CD1c-positive myeloid dendritic cell (primary cell): Measurements from ENCODE around the gene LUZP1.
A peak's percentile ranks its signal among the peaks of the same experiment; 100 is the strongest.

Experiments
- DNase-seq: peaks from one replicate; pipeline ENCODE4 v3.0.0-alpha.2; 2016; ENCODE audit errors: extremely low spot score

Gene LUZP1

DNA sequence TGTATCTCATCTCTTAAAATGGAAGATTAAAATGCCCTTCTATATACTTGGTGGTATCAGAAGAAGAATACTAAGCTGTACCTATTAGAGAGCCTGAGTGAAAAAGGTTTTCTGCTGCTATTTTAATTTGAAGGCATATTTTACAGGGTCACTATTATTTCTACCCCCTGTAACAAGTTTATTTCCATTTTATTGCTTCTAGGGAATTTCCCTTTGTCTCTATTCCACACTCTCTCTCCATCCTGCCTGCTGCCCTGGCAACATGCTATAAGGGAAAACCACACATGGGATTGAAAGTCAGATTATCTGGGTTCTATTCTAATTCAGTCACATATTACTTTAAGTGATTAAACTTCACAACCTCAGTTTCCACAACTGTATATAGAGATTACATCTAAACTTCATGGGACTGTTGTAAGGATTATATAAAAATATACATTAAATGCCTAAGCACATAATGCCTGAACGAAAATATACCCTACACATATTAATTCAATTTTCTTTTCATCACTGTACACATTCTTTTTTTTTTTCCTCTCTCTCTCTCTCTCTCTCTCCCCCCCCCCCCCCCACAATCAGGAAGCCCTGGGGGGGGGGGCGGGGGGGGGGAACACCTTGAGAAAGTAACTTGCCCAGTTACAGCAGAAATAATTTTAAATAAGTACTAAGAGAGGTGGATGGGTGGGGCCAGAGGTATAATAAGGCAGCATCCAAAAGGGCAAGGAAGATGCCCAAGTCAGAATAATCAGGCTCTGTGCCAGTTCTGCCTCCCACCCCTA is 51.5 kb downstream of the LUZP1 start:
- no peak for DNase-seq

DNA sequence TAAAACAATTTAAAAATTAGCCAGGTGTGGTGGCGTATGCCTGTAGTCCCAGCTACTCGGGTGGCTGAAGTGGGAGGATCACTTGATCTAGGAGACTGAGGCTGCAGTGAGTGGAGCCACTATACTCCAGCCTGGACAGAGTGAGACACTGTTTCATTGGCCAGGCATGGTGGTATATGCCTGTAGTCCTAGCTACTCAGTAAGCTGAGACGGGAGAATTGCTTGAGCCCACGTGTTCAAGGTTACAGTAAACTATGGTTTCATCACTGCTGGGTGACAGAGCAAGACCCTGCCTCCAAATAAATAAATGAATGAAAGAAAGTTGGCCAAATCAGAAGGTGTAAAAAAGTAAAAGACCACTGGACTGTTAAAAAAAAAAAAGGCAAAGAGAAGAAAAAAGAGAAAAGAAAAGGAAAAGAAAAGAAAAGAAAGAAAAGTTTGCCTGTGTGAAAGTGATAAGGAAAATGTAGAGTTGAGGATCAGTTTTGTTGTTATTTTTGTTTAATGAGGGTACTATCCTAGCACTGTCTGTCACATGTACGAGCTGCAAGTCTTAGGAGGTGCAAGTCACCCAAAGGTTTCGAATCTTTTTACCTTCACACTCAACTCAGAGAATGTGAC is 52.3 kb downstream of the LUZP1 start:
- DNase-seq: no peak

DNA sequence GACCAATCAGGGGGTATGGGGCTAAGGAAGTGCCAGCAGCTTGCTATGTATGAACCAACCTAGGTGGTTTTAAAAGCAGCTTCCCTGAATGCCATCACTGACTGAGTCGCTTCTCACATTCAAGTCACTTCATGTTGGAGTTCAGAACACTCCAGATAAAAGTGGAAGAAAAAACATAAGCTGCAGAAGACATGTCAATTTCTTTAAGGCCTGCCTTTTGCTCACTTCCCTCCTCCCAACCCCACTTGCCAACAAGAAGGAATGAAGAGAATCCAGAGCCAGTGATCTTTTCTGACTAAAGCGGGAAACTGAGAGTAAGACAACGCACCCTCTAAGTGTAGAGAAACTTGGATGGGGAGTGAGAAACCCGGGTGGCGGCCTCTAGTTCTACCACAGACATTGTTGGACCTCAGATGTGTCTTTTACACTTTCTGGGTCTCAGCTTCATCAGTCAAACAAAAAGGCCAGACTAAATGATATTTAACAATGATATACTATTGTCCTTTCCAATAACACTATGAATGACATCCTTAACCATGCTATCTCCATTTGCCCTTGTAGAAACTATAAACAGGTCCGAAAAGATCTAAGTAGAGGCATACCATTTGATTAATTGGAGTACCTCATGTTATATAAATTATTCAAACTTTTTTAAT is 54.1 kb downstream of the LUZP1 start:
- peak; percentile 33 for DNase-seq

DNA sequence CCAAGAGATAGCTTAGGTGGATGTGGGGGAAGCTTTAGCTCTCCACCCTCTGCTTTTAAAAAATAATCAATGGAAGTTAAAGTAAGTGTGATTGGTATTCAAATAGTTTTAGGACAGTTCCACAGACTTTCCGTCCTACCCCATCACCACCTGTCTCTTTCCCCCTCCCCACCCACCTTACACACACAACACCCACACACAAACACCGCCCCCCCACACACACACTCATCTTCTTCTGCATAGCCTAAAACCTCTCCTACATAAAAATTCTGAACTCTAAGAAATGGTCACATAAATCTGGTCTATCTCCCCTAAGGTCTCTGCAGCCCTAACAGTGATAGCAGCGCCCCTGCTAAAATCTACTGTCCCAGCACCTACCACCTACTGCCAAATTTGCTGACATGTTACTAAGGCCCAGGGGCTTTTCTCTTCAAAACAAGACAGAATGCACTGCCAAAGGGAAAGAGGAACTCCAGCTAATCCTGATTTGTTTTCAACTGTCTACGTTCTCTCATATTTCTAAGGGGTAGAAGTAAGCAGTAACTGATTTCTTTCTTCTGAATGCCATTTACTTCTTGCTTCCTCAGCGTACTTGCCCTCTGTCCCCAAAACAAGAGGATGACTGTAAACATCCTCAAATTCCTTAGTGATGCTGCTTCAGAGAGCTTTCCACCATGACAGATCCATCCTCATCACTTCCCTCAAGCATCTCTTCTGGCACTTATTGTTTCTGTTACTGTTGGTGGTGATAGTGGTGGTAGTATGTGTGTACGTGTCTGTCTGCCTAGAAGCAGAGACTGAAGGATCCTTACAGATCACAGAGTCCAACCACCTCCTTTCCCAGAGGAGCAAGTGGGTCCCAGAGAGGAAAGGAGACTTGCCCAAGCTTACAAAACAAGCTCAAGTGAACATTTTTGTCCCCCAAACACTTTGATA is 56.8 kb downstream of the LUZP1 start:
- DNase-seq: peak; percentile 29

DNA sequence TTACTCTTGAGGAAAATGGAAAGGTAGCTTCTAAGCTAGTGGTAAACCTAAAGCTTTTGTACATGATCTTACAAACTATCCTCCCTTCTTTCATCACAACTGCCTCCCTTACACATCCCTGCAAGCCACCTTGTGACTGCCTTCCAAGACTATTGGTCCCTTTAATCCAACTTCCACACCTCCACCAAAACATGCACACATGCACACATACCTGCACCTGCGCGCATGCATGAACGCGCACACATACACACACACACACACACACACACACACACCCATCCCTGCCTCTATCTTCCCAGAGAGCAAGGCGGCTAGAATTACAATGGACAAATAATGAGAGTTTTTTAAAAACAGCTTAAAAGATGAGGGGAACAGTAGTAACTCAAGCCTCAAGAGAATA is 58.3 kb downstream of the LUZP1 start:
- no peak for DNase-seq

DNA sequence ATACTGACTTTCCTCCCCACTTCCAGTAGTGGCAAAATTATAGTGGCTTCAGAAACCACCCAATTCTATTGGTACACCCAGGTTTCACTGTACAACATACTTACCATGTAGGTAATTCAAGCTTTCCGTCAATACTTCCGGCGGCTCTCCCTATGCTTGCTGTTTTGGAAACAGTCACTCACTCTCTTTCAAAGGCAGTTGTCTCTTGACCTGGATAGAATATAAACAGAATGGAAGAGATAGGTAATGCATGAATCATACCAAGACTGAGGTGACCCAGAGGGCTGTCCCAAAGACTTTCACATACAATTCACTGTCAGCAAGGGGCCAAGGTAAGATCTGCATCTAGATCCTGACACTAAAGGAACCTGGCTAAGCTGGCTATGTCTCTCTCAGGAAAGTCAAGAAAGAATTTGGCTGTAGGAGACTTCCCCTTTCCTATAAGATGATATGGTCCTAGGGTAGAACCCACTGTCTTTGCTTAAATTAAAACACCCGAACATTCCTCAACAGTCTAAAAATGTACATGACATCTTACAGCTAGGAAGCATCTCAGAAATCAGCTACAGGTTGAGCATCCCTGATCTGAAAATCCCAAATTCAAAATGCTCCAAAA is 59.6 kb downstream of the LUZP1 start:
- no peak for DNase-seq

DNA sequence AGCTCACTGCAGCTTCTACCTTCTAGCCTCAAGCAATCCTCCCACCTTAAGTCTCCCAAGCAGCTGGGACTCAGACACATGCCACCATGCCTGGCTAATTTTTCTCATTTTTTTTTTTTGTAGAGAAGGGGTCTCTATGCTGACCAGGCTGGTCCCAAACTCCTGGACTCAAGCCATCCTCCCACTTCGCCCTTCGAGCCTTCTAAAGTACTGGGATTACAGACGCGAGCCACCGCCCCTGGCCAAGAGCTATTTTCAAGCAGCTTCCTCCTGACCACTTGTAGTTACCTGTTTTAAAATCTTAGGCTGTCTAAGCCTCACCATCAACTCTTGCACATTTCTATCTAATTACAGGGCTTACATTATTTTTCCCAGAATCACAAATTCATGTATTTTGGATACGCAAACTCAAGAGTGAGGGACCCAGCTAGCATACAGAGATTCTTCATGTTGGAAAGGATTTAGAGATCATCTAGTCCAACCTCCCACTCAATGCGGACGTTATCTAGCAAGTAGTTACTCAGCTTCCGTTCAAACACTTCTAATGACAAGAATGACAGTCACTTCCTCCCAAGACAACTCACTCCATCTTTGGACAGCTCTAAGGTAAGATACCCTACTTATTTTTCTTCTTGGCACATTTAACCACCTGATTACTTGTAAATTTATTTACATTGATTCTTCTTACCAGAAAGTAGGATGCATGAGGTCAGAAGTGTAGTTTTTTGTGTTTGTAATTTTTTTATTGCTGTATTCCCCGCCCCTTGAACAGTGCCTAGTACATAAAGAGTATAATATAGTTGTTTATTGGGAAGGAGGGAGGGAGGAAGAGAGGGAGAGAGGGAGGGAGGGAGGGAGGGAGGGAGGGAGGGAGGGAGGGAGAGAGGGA is 65.4 kb downstream of the LUZP1 start:
- peak; percentile 74 for DNase-seq

DNA sequence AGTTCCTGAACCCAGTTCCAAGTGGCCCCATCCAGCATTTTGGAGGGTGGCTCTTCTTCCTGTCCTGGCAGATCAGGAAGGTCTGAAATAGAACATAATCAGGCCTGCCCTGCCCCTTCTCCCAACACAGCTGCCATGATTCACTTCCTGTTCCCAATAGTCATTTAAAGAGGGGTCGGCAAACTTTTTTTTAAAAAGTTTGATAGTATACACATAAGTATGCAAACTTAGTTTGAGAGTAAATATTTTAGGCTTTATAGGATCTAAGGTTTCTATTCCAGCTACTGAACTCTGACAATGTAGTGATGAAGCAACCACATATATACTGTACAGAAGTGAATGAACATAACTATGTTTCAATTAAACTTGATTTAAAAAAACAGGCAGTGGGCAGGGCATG is 66.4 kb downstream of the LUZP1 start:
- peak; percentile 10 for DNase-seq

DNA sequence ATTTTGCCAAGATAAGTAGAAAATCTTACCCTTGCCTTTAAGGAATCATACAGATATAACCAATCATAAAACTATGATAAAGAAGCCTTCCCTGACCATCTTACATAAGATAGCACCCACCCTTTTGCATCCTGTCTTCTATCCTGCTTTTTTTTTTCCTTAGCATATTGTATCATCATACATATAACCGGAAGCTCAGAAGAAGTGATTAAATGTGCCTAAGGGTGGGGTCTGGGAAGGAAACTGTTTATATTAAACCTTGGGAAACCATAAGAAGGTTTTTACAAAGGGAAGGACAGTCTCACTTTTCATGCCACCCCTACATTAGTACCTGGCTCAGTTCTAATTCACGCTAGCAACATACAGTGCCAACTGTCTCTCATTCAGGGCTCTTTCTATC is 66.8 kb downstream of the LUZP1 start:
- no peak for DNase-seq

DNA sequence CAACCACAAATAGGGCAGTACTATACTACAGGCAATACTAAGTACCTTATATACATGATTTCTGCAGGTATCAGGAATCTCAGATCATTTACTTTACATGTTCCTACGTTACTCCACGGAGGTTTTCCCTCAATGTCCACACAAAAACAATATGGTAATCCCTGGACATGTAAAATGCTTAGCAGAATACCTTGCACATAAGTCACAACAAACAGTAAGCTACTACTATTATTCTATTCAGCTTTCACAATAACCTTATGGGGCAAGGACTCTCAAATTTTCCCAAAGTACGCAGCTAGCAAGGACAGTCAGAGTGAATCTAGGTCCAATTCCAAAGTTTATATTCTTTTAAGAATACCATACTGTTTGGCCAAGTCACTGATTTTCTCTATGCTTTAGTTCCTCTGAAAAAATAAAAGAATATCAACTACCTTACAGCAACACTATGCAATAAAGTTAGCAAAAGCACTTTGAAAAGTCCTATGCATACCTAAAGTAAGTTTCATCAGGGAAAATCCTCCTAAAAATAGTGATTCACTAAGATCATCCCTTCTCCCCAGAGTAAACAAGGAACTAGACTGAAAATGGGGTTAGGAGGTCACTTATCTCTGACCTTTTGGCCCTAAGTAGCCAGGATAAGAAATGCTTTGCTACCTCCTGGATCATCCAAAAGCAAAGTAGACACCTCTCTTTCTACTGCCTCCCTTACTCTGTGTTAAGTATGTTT is 67.4 kb downstream of the LUZP1 start:
- DNase-seq: peak; percentile 40

DNA sequence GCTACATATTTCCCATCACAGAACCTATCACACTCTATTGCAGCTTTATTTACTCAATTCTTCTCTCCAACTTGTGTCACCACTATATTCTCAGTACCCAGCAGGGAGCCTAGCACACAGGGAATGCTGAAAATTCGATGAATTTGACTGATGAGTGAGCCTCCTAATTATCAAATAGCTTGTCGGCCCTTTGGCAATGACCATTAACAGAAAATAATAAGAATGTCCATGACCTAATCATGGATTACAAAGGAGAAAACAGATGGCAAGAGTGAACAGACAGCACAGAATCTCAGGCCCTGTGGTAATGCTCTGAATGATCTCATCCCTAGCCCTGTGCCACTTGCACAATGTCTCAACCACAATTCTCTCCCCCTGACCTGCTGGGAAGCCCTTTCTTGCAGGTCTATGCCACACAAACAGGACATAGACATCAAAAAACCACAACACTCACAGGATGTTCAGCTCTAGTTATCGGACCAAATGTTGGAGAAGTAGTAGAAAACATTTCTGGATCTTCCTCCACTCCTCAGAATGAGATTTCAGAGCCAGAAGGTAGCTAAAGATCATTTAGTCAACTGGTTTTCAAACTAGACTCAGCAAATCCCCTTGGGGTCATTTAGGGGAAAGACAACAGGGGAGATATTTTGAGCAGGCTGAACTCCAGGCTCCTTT is 68.4 kb downstream of the LUZP1 start:
- DNase-seq: peak; percentile 54

DNA sequence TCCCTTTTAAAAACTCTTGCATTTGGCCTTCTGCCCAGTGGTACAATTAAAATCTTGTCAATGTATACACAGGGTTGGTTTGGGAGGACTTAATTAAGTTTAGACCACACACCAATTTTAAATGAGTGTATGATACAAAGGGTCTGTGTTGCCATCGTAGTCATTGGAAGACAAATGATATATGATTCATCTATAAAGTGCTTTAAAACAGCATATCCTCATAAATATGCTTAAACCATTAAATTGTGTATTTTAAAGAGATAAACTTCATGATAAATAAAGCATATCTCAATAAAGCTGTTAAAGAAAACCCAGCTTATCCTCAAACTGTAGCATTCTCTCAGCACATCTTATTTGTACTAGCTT is 69.5 kb downstream of the LUZP1 start:
- no peak for DNase-seq

DNA sequence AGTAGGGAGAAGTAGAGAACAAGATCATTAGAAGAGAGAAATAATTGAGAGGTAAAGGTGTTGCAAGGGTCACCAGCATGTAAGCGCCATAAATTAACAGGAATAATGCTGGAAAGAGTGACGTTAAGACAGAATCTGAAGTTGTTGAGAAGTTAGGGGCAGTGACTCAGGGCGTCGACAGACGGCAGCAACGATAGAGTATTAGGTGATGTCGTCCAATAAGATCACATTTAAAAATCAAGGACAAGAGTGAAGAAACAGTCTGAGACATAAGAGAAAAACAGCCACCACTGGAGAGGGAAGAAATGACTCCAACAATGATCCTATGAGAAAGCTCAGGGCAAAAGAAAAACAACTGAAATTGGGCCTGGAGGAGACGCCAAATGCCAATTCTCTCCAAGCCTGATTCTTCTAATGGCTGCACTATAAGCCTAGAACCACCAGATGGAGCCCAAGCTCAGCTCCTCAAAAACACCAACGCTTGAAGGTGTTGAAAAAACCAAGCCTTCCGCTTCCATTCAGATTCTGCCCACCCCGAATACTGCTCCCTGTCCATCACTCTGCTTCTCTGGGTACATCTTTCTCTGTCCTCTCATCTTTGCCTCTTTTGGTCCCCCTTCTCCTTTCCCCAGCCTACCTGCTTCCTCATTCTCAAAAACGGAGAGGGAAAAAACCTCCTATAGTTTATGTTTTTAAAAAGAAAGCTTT is 70.0 kb downstream of the LUZP1 start:
- peak; percentile 75 for DNase-seq

DNA sequence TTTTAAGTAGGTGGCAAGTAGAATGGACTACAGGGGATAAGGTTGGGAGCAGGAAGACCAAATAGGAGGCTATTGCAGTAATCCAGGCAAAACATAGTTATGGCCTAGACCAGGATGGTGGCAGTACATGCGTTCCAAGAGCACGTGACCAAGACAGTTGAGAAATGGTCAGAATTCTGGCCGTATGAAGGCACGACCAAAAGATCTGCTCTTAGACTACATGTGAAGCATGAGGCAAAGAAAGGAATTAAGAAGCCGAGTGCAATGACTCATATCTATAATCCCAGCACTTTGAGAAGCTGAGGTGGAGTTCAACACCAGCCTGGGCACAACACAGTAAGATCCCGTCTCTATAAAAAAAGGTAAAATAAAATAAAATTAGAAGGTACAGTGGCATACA is 71.3 kb downstream of the LUZP1 start:
- DNase-seq: no peak

DNA sequence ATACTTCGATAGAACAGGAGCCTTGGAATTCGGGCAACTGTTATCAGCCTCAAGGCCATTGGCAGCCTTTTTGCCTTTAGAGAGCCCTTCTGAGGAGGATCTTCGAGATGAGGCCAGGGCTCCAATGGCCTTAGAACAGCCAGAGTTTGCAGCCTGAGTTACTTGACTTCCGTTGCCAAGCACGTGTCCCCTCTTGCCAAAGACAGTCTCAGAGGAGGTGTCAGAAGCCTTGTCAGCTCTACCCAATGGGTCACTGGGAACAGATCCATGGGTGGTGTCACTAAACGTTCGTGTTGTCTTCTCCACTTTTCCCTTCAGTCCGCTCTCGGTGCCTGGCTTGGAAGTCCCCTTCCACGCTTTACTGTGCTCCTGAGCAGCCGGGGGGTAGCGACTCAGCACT is 76.2 kb downstream of the LUZP1 start:
- no peak for DNase-seq

DNA sequence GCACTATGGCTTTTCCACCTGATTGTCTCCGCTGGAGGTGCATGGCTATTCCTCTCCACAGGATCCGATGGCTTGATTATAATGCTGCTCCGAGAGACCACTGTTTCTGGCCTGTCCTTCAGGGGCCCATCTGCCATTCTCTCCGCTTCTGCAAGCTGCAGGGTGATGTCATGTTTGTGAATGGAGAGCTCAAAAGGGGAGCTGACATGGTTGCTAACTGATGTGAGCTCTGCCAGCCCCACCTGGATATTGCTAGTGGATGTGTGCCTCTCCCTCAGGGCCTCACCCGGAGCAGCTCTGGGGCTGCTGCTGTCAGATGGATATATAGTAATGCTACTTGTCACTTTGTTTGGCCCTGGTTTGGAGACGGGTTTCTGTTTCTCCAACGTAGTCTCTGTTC is 77.1 kb downstream of the LUZP1 start:
- DNase-seq: no peak

DNA sequence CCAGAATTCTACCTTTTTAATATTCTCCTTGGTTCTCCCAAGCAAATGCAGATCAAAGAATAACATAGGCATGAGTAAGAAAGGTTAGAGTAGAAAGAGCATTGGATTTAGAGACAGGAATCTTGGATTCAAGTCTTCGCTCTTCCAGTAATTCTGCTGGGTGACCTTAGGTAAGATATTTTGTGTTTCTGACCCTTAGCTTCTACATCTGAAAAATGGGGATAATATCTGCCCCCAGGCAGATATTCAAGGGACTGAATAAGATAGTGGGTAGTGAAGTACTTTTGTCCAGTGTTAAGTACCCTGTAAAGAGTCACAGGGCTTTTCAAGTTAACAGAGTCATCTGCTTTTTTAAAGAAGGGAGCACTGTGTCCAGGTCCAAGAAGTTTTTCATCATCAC is 78.6 kb downstream of the LUZP1 start:
- DNase-seq: no peak

DNA sequence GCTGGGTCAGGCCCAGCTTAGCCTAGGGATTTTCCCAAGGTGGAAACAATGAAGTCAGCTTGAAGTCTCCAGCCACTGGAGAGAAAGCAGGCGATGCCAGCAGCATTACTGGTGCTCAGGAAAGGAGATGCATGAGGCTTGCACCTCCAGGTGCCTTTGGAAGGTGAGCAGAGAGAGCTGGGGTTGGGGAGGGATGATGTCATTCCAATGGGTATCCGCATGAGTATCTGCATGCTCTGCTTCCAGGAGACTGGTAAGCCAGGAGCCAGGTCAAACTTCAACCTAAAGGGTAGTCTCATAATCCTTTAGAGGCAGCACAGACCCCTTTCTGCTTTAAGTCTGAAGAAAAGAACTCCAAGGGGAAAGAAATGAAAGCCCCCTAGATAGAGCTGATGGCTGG is 80.6 kb downstream of the LUZP1 start:
- DNase-seq: no peak

DNA sequence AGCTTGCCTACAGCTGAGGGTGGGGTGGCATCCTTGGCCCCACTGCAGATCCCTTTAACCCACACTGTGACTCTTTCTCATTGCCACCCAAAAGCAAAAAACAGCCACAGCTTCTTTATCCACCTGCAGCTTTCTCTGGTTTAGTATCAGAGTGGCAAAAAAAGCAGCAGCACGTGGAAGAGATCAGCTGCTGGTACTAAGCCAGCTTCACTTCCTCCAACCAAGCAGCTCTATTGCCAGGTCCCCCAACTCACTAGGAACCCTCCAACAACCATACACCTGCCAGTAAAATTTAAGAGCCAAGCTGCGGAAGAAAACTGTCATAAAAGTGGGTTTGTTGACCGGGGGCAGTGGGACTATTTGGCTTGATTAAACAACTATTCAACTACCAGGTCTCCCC is 83.0 kb downstream of the LUZP1 start:
- DNase-seq: no peak
